ENCODE results near the gene MRPS27.

Gene MRPS27

GRCh38 chr5:72237879-72238278, 82.2 kb downstream of the MRPS27 start:
- in situ Hi-C loops (cut with HindIII; ENCODE audit: low sequenced_read_pairs): no loop called here

- in situ Hi-C loops (cut with HindIII; ENCODE audit: low sequenced_read_pairs): no loop called here
Measured at GRCh38 chr5:72237415-72237814, 82.6 kb downstream of the MRPS27 start.

GRCh38 chr5:72235725-72236124, 84.3 kb downstream of the MRPS27 start:
- in situ Hi-C loops (cut with HindIII; ENCODE audit: low sequenced_read_pairs): no loop called here

DNA sequence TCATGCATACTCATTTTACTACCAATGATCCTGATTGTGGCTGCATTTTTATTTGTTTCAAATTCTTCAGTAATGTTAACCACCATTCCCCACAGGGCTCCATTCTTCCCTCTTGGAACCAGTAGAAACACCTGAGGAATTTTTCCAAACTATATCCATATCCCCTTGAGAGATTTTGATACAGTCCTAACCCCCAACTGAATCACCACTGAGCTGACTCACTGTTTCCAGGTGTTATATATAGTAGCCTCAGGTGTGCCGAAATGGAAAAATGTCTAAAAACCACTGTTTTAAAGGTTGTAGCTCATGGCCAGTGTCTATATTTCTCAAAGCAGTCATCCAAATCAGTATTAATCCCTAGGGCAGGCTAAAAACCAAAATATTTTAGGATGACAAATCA, 85.2 kb downstream of the MRPS27 start:
- in situ Hi-C loops (cut with HindIII; ENCODE audit: low sequenced_read_pairs): no loop called here

DNA sequence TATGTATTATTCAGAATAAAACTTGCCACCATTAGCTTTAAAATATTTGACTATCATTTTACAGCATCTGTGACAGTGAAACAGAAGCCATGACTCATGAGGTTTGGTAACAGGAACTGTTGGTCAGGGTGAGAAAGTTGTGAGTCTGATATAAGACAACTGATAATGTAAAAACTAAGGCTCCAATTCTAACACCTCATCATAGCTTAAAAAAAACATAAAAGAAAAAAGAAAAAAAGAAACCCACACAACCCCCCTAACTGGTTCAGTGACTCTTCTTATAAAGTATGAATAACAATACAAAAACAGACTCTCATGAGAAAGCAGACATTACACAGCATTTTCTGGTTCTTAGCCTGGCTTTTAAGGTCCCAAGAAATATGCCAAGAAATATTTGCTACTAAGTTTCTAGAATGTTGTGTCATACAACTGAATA, 85.8 kb downstream of the MRPS27 start:
- in situ Hi-C loops (cut with HindIII; ENCODE audit: low sequenced_read_pairs): no loop called here

DNA sequence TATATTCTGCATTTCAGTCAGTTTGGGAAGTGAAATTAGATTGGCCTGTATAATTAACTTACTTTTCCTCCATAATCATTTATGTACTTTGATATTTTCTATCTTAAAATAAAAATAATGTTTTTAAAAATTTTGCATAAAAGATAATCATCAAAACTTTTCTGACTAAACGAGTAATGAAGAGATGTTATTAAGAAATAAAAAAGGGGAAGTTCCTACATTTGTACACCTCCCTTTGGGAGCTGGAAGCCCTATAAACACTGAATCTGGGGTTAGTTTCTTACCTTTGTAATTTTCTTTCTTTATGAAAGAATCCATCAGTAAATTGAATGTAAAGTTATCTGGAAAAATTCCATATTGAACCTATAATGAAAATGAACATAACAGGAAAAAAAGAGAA, 86.2 kb downstream of the MRPS27 start:
- in situ Hi-C loops (cut with HindIII; ENCODE audit: low sequenced_read_pairs): no loop called here

GRCh38 chr5:72232838-72233237, 87.2 kb downstream of the MRPS27 start:
- in situ Hi-C loops (cut with HindIII; ENCODE audit: low sequenced_read_pairs): no loop called here

DNA sequence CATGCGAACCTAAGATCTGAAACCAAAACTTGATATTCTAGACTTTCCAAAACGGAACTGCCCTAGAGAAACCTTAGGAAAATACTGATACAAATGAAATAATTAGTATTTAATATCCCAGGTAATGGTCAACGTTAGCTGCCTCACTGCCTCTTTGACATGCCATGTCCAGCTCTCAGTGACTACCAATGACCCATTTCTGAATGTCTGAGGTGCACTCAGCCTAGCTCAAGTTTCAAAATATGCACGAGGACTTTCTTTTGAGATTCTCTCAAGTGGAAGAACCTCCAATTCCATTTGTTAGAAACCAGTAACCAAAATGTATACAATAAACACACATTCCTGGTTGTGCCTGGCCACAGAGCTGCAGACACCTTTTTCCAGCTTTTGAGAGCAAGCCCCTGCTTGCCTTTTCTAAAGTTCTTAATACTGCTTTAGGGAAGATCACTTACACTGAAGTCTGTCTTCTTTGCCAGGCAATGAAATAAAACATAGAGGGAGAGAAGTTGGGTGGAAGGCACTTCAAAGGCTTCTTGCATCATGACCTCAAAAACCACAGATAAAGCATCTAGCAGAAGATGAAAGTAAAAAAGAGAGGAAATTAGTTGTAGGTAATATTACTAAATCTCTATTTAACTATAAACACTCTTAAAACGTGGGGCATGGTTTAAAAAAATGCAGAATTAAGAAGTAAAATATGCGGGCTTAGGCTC, 87.9 kb downstream of the MRPS27 start:
- in situ Hi-C loops (cut with HindIII; ENCODE audit: low sequenced_read_pairs): no loop called here

DNA sequence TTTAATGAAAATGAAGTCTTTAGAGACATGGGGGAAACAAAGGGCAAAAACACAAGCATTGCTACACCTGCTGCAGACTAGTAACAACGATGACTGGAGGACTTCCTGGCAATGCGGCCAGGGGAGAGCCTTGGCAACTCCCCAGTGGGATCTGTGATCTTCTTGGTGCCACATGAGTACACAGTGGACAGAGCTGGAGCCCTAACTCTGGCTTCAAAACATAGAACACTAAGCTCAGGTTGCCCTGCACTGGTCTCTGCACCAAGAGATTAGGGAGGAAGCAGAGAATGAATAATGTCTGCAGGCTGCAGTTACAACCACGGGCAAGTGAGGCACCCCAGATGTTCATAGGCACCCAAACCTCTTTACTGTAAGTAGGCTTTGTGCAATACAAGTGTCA, 91.1 kb downstream of the MRPS27 start:
- in situ Hi-C loops (cut with HindIII; ENCODE audit: low sequenced_read_pairs): no loop called here

GRCh38 chr5:72226950-72227349, 93.1 kb downstream of the MRPS27 start:
- in situ Hi-C loops (cut with HindIII; ENCODE audit: low sequenced_read_pairs): no loop called here

- in situ Hi-C loops (cut with HindIII; ENCODE audit: low sequenced_read_pairs): no loop called here
Measured at GRCh38 chr5:72225741-72226140, 94.3 kb downstream of the MRPS27 start.

GRCh38 chr5:72224946-72225463, 95.0 kb downstream of the MRPS27 start:
- in situ Hi-C loops (cut with HindIII; ENCODE audit: low sequenced_read_pairs): no loop called here

DNA sequence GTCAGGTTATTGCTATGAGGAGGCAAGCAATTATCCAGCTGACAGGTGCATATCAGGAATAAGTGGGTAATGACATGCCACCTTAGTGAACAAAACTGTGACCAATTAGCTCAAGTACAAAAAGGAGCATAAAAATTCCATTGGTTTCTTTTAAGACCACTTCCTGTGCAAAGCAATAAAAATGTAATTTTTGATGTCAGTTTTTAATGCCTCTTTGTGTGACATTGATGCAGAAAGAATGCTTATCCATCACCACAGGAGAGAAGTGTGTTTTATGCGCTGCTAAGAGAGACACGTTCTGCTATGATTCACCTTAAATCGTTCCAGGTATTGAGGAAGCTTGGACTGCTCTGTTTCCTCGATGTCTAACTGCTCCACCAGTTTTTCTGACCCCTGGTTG, 96.7 kb downstream of the MRPS27 start:
- in situ Hi-C loops (cut with HindIII; ENCODE audit: low sequenced_read_pairs): no loop called here

- in situ Hi-C loops (cut with HindIII; ENCODE audit: low sequenced_read_pairs): no loop called here
Measured at GRCh38 chr5:72222521-72222920, 97.5 kb downstream of the MRPS27 start.

- in situ Hi-C loops (cut with HindIII; ENCODE audit: low sequenced_read_pairs): no loop called here
Measured at GRCh38 chr5:72221541-72221940, 98.5 kb downstream of the MRPS27 start.

GRCh38 chr5:72221099-72221498, 98.9 kb downstream of the MRPS27 start:
- in situ Hi-C loops (cut with HindIII; ENCODE audit: low sequenced_read_pairs): no loop called here

GRCh38 chr5:72216756-72217155, 103.3 kb downstream of the MRPS27 start:
- in situ Hi-C loops (cut with HindIII; ENCODE audit: low sequenced_read_pairs): no loop called here

- in situ Hi-C loops (cut with HindIII; ENCODE audit: low sequenced_read_pairs): no loop called here
Measured at GRCh38 chr5:72214168-72214567, 105.9 kb downstream of the MRPS27 start.

DNA sequence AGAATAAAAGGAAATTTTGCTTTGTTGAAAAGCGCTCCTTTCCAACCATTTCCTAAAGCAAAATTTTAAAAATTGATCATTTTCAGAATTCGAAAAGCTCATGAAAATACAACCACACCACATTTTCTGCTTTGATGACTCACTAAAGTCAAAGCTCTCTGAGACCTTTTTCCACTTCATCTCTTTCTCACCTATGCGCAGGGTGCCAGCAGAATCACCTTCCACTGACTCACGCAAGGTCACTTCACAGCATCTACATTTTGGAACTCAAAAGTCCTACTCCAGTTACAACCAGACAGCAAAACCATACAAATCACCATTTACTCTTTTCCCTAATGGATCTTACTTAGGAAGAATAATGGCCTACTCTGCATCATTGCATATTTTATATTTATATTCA, 106.6 kb downstream of the MRPS27 start:
- in situ Hi-C loops (cut with HindIII; ENCODE audit: low sequenced_read_pairs): no loop called here

DNA sequence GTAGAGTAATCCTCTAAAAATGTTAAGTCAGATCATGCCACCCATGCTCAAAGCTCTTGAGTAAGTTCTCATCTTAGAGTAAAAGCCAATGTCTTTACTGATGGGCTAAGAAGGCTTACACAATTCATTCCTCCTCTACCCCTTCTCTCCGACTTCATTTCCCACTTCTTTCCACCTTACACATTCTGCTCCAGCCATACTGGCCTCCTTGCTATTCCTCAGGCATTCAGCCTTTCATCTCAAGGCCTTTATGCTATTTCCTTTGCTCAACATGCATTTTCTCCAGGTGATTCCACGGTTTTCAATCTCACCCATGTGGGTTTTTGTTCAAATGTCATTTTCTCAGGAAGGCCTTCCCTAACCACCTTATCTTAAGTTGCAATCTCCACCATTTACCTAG, 107.9 kb downstream of the MRPS27 start:
- in situ Hi-C loops (cut with HindIII; ENCODE audit: low sequenced_read_pairs): no loop called here

DNA sequence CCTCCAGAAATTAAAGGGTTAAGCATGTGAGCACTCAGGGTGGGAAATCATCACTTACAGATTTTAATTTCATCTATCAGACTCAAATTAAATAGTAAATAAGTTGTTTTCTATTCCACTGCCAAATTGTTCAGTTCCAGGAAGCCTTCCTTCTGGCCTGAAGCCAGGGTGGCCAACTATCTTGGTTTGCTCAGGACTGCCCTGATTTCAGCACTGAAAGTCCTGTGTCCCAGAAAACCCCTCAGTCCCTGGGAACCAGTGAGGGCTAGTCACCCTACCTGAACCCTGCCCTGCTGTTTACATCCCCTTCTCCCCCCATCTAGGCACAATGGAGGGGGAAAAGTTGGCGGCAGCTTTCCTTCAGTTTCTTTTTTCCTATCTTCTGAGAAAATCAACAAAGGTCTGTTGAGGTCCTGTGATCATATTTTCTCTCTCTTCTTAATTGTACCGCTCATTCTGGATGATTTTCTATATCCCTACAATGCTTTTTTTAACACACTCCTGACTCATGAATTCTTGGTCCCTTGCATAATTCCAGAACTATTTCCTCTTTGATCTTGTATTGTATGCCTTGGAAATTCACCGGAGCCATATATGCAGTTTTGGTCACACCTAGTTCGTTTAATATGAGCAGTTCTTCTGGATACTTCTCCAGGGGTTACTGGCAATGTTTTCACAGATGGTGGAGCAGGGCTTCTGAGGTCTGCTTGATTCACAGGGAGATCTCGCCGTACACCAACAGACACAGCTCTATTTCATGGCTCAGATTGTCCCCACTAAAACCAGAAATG, 109.0 kb downstream of the MRPS27 start:
- in situ Hi-C loops (cut with HindIII; ENCODE audit: low sequenced_read_pairs): no loop called here

Data from endothelial cell of hepatic sinusoid (primary cell).